ENCODE results near the gene INTS15. TPM values are rescaled to one million over a fixed set of nuclear protein-coding genes. Genes with fewer than 3 reads are reported as not detected.
"Not testable (repeated sequence)": the region's sequence is repeated elsewhere in the genome, so short reads cannot be mapped to it uniquely, and the experiment has no call there.

INTS15 gene
- total RNA-seq, 1 donor from 2014 or later: 15.9 TPM

DNA sequence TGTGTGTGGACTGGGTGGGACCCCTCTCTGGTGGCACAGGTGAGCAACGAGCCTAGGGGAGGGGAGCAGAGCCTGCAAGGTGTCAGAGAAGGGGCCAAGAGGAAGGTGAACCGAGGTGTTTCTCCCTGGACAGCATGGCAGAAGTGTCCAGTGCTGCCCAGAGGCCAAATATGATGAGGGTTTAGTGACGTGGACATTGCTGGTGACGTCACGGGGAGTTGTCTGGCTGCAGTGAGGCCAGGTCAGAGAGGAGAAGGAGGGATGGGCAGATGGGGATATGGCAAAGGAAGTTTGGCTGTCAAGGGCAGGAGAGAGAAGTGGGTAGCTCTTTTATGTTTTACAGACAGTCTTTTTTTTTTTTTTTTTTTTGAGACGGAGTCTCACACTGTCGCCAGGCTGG lies 23.0 kb downstream of the INTS15 start:
- intact Hi-C loops (cut with DNase I): no loop called here
- DNase-seq (ENCODE audit: missing footprints): no peak
- ATAC-seq: no peak

DNA sequence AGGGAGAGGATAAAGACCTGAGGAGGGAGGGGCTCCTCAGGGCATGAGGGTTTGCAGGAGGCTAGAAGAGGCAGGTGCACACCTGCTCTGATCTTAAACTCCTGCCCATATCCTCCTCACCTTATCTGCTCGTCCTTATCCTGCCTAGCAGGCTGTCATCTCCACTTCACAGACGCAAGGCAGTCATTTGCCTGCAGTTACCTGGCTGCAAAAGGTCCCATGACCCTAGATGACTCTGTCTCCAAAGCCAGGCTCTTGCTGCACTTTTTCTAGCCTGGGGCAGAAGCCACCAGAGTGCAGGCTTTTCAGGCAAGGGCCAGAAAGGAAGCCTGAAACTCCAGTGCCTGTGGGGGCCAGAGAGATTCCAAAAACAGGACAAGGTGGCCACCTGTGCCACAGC lies 23.9 kb downstream of the INTS15 start:
- ATAC-seq (no peak), DNase-seq (ENCODE audit: missing footprints) (no peak)
- intact Hi-C loops (cut with DNase I): no loop called here

DNA sequence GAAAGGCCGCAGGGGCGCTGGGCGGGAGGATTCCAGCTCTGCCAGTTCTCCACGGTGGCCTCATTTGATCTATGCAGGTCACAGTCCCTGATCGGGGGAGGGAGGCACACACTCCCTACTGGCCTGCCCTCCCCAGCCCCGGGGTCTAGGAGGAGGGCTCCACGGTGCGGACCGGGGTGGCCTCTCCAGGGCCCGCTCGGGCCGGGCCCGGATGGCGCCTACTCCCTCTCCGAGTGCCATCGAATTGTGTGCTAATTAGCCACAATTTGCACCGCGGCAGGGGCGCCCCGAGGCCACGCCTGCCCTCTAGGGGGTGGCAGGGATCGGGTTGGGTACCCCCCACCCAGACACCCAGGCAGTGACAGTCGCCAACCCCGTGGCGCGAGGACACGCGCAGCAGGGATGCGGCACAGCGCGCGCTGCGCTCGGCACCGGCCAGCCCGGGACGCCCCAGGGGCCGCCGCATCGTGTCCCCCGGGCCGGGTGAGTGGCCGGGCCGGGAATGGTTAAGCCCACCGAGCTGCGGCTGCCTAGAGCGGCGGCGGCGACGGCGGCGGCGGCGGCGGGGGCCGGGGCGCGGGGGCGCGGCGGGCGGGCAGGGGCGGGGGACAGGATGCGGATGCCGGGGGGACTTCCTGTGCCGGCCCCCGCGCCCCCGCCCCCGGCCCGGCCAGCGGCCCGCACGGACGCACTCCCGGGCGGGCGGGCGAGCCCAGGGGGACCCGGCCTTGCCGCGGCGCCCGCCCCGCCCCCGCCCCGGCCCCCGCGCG lies 25.3 kb downstream of the INTS15 start, which contains the start of gene ZNF853:
Gene ZNF853, plus strand, starts transcription at position 658 of the 770 bp plus-strand sequence. CDS start 565 bp downstream, outside the sequence.
- ATAC-seq: peak; percentile 47
- no peak for DNase-seq (ENCODE audit: missing footprints)
- intact Hi-C loops (cut with DNase I): no loop called here

DNA sequence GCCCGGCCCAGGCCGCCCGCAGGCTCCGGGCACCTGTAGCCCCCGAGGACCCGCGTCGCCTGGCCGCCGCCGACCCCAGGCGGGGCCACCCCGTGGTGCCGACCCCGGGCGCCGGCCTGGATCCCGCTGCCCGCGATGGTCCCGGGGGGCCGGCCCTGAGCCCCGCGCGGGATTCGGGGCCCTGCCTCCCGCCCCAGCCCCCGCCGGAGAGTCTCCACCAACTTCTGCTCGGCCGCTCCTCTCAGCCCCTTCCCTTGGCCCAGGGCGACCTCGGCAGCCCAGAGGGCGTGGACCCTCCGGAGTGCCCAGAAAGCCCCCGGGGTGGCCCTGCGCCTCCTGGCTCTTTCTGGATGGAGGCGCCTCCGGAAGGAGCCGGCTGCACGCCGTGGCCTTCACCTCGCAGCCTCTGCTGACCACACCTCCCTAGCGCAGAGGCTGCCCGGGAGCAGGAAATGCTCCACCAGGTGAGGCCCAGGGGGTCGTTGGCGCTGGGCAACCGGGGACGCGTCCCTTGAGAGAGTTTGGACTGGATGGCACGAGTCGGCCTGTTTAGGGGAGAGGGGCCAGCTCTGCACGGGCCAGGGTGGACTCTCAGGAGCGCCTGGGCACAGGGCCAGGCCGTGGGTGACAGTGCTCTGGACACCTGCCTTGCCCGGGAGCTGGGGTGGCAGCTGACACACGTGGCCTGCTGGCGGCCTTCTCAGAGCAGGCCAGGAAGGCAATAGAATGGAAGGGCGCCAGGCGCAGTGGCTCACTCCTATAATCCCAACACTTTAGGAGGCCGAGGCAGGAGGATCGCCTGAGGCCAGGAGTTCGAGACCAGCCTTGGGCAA lies 26.1 kb downstream of the INTS15 start:
- intact Hi-C loops (cut with DNase I): no loop called here
- no peak for DNase-seq (ENCODE audit: missing footprints)
- ATAC-seq: peak; percentile 13

DNA sequence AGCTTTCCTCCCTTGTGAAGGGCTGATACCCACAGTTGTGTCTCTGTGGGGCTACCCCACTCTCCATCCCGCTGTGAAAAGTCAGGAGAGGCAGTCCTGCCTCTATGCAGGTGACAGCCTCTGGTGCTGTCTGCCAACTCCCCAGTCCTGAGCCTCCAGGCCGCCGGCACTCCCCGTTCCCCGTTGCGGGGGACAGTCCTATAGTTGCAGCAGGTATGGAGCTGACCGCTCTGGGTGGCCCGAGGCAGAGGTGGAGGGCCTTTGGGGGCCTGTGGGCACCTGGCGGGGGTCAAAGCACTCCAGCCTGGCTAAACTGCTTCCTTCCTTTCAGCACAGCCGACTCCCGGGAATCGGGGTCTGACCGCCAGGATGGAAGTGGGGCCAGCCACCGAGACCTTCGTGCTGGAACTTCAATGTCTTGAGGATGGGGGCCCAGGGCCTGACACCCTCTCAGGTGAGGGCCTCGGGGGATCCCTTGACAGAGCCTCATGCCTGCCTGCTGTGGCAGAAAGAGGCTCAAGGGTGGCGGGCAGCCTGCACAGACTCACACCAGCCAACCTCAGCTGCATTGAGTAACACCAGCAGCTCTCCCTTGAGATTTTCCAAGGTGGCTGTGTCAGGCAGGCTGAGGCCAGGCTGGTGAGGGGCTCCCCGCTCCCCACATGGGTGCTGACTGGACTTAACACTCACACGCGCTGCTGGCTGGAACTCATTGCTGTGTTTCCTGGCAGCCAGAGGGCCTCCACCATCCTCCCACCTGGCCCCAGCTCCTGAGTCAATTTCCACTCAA lies 27.2 kb downstream of the INTS15 start:
- ATAC-seq (no peak), DNase-seq (ENCODE audit: missing footprints) (no peak)
- intact Hi-C loops (cut with DNase I): no loop called here

DNA sequence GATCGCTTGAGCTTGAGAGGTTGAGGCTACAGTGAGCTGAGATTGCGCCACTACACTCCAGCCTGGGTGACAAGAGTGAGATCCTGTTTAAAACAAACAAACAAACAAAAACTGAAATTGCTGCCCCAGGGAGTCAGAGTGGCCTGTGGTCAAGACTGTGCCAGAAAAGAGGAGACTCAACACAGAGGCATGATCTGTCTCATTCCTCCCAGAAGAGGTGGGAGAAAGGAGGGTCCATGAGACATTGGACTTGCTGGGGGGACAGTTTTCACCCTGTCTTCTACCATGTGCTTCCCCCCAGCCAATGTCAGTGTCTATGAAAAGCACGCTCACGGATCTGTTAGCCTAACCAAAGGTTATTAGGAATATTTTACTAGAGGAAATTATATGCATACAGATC lies 28.8 kb downstream of the INTS15 start:
- ATAC-seq: no peak
- intact Hi-C loops (cut with DNase I): no loop called here
- DNase-seq (ENCODE audit: missing footprints): no peak

DNA sequence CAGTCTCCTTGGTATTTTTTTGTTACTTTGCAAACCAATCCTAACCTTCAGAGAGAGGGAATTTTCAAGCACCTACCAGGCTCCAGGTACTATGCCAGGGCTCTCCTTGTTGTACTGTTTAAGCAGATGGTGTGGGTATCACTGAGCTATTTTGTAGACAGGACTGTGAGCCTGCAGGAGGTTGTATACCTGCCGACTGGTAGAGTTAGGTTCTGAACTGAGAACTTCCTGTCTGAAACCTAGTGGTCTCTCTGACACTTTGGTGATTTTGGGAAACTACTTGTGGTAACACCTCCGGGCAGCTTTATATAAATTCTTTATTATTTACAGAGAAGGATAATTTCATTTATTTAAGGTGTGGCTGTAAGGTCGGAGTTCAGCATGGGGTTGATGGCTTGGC lies 30.1 kb downstream of the INTS15 start:
- DNase-seq (ENCODE audit: missing footprints): no peak
- ATAC-seq: no peak
- intact Hi-C loops (cut with DNase I): no loop called here

DNA sequence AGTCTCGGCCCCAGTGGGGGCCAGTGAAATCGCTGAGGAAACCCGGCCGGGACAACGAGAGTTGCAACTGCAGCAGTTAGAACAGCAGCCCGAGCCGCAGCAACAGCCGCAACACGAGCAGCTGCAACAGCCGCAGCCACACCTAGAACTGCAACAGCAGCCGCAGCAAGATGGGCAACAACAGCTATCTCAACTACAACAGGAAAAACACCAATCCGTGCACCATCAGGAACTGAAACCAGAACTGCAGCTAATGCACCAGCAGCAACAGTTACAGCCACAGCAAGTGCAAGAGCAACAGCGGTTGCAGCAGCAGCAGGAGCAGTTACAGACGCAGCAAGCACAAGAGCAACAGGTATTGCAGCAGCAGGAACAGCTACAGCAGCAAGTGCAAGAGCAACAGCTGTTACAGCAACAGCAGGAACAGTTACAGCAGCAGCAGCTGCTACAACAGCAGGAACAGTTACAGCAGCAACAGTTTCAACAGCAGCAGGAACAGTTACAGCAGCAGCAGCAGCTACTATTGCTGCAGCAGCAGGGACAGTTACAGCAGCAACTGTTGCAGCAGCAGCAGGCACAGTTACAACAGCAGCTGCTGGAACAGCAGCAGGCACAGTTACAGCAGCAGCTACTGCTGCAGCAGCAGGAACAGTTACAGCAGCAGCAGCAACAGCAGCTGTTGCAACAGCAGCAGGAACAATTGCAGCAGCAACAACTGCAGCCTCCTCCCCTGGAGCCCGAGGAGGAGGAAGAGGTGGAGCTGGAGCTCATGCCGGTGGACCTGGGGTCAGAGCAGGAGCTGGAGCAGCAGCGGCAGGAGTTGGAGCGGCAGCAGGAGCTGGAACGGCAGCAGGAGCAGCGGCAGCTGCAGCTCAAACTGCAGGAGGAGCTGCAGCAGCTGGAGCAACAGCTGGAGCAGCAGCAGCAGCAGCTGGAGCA lies 31.6 kb downstream of the INTS15 start:
- DNase-seq (ENCODE audit: missing footprints): no peak
- no peak for ATAC-seq
- intact Hi-C loops (cut with DNase I): no loop called here

DNA sequence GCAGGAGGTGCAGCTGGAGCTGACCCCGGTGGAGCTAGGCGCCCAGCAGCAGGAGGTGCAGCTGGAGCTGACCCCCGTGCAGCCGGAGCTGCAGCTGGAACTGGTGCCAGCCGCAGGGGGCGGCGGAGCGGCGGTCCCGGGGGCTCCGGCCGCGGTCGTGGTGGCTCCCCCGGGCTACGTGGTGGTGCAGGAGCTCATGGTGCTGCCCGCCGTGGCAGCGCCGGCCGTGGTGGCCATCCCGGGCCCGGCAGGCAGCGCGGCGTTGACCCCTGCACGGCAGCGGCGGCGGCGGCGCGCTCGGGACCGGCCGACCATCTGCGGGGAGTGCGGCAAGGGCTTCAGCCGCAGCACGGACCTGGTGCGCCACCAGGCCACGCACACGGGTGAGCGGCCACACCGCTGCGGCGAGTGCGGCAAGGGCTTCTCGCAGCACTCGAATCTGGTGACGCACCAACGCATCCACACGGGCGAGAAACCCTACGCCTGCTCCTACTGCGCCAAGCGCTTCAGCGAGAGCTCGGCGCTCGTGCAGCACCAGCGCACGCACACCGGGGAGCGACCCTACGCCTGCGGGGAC lies 32.4 kb downstream of the INTS15 start:
- no peak for ATAC-seq
- DNase-seq (ENCODE audit: missing footprints): no peak
- intact Hi-C loops (cut with DNase I): no loop called here

DNA sequence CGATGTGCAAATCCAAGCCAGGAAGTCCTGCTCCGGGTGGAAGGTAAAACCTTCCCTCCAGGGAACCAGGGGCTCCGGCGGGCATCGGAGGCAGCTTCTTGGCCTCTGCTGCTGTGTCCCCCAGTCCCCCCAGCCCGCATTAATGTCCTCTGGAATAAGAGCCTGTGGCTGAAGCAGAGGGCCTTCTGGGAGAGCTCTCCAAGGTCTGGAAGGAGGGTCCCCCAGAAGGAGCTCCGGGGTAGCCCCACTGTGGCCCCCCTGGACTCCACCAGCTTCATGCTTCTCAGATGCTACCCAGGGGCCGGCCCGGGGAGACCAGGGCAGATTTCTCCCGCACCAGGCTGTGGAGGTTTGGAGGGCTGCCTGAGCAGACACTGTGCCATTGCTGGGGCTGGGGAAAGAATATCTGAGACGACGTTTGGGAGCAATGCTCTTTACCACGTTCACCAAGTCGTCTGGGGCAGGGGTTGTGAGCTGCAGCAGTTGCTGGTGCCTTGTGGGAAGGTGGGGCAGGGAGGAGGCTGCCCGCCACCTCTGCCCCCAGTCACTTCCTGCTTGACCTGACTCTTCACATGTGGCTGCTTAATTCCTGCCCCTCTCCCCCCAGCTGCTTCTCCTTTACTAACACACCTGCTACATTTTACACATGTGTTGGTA lies 33.9 kb downstream of the INTS15 start:
- DNase-seq (ENCODE audit: missing footprints) (no peak), ATAC-seq (no peak)
- intact Hi-C loops (cut with DNase I): no loop called here

DNA sequence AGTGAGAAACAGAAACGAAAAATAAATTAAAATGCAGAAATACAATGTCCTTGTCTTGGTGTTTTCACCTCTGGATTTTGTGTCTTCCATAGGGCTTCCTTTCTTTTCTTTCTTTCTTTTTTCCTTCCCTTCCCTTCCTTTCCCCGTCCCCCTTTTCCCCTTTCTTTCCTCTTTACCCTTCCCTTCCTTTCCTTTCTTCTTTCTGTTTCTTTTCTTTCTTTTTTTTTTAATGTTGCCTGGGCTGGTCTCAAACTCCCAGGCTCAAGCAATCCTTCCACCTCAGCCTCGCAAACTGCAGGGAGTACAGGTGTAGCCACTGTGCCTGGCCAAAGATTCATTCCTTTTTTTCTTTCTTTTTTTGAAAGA lies 34.4 kb downstream of the INTS15 start:
- intact Hi-C loops (cut with DNase I): no loop called here
- DNase-seq (ENCODE audit: missing footprints) (no peak), ATAC-seq (no peak)

DNA sequence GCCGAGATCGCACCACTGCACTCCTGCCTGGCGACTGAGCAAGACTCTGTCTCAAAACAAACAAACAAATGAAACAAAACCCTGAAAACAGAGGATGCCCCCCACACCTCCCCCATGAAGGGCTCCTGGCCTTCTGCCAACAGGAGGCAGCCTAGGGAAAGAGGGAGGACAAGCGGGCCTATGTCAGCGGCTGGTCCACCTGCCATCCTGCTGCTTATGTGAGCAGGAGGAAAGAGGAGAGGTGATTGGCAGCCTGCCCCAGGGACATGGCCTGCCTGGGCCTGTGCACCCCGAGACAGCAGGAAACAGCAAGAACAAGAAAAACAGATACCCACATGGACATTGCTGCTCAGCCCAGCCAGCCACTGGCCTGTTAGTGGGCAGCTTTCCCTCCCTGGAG lies 38.2 kb downstream of the INTS15 start:
- no peak for DNase-seq (ENCODE audit: missing footprints)
- intact Hi-C loops (cut with DNase I): no loop called here
- ATAC-seq: no peak

DNA sequence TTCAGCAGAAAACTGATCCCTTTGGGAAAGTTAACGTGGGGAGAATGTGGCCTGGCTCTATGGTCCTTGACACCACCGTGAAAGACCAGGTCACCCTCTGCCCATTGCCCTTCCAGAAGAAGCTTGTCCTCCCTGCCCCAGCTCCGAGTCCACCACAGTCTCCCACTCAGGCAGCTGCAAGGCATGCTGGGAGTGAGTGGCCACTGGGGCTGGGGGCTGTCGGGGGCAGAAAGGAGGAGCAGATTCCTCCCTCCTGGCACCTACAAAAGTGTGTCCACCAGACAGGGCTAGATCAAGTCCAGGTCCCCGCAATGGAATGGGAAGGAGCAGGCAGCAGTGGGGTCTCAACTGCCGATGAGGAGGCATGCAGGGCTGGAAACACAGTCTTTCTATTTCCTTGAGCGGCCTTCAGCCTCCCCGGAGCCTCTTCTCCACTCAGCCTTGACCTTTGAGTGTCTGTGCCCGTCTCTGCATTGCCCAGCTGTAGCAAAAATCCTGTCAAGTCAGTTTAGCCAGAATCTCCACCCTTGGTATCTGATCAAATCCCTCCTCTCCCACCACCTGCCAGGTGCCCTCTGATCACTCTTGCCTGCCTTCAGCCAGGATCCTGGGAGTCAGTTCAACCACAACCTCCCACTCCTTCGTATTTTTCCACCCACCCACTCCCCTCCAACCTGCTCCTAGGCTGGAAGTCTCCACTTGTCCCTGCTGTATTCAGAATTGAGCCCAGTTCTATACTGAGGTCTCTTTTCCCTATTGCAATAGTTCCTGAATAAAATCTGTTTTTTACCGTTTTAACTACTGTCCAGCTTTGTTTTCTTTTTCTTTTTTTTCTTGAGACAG lies 40.4 kb downstream of the INTS15 start:
- DNase-seq (ENCODE audit: missing footprints): no peak
- no peak for ATAC-seq
- intact Hi-C loops (cut with DNase I): loop anchor here (10.0 kb wide), 1 partner anchor 75 kb away; the partner anchor contains the start of gene ZNF12

DNA sequence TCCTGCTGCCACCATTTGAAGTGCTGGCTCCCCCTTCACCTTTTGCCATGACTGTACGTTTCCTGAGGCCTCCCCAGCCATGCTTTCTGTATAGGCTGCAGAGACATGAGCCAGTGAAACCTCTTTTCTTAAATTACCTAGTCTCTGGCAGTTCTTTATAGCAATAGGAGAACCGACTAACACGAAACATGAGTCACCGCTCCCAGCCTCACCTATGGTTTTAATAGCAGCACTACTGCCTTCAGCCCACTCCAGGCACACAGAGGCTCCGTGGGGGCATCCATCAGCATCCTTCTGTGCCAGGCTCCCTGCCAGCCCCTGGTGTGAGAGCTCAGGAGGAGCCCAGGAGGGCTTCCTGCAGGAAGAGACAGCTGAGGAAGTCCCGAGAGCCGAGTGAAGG lies 41.8 kb downstream of the INTS15 start:
- intact Hi-C loops (cut with DNase I): loop anchor here (10.0 kb wide), 1 partner anchor 73 kb away; the partner anchor contains the start of gene ZNF12
- ATAC-seq: no peak

DNA sequence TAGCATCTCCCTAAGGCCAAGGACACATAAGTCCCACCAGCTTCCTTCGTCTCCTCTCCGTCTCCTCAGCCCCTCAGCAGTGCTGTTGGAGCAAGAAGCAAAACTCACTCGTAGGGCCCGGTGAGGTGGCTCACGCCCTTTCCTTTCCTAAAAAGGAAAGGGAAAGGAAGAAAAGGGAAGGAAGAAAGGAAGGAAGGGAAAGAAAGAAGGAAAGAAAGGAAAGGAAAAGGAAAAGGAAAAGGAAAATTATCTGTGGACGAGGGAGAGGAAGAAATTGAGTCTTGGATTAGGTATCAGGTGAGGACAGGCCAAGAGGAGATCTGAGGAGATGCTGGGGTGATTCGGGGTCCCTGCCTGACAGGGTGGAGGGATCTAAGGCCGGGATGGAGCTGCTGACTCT lies 44.2 kb downstream of the INTS15 start:
- no peak for ATAC-seq
- DNase-seq (ENCODE audit: missing footprints): no peak
- intact Hi-C loops (cut with DNase I): loop anchor here (10.0 kb wide), 1 partner anchor 71 kb away; the partner anchor contains the start of gene ZNF12

More for the DNA sequence above, 41.8 kb downstream of the INTS15 start:
- no peak for DNase-seq (ENCODE audit: missing footprints)

DNA sequence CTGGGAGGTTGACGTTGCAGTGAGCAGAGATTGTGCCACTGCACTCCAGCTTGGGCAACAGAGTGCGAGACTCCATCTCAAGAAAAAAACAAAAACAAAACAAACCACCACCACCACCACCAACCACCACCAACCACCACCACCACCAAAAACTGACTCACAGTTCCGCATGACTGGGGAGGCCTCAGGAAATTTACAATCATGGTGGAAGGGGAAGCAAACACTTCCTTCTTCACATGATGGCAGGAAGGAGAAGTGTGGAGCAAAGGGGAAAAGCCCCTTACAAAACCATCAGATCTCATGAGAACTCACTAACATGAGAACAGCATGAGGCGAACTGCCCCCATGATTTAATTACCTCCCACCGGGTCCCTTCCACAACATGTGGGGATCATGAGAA lies 45.1 kb downstream of the INTS15 start:
- ATAC-seq; DNase-seq (ENCODE audit: missing footprints): not testable (repeated sequence)
- intact Hi-C loops (cut with DNase I): loop anchor here (10.0 kb wide), 1 partner anchor 70 kb away; the partner anchor contains the start of gene ZNF12

Measured in Right ventricle myocardium inferior (tissue), 1 donor.